NCI-H748 (cell line): ENCODE measurements around the gene ARHGAP1.

Source experiments
- DNase-seq: peaks from one replicate; lab custom pipeline; 2025; ENCODE audit not compliant: unreplicated experiment; lab: John Stamatoyannopoulos, UW

ARHGAP1 gene

DNA sequence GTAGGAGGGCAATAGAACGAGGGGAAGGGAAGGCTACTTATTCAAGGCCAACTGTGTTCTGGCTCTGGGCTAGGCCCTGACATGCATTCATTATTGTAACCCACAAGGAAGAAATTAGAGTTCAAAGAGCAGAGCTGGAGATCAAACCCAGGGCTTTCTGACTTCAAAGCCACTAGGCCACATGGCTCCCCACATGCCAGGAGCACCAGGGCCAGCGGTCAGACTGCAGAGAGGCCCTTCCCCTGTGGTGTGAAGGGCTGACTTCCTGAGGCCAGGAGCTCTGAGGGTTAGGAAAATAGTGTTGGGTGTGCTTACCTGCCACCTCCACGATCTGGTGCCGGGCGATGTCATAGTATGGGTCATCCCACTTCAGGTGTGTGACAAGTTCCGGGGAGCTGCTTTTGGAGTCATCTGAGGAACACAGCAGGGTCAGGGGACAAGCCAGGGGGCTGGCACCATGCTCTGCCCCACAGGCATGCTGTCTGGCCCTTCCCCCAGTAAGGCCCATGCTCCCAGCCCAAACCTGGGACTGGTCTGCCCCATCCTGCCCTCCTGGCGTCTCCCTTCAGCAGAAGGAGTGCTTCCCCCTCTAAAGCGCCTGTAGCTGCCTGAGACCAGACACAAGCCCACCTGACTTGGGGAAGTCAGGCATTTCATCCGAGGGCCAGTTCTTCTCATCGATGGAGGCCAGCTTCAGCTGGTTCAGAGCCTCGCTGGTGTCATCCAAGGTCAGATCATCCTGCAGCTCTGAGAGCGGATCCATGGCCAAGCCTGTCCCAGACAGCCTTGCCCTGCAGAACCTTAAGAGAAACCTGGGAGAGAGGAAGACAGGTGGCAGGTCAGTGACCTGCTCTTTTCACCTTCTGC is 4.8 kb downstream of the ARHGAP1 start:
- DNase-seq = no peak

DNA sequence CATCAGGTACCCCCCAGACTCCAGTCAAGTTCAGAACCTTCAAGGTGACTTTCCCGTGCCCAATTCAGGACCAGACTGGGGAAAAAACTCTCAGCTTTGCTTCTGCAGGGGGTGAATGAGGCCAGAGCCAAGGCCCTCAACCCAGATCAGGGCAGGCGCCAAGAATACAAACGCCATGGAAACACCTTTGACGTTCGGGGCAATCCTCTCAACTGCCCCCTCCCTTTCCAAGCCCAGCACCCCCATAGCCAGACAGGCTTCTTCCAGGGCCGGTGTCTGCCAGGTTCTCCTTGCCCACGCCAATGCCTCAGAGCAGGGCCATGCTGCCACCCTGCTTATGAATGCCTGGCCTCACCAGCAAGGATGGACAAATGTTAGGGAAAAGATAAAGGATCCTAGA is 5.8 kb downstream of the ARHGAP1 start:
- DNase-seq = no peak

DNA sequence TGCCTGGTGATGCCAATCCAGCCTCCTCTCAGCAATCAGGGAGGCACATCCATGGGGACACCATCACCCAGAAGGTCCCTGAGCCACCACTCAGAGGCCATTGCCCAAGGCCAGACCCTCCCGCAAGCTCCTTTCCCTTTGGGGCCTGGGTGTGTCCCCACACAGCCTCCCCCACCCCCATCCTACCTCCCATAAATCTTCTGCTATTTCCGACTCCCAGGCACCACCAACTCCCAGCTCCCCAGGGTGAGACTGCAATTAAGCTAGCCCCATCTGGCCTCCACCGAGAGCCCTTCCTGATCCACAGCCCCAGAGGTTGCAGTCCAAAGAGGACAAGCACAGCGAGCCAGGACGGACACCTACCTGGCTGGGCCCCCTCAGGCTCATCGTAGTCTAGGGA is 6.3 kb downstream of the ARHGAP1 start:
- DNase-seq = no peak

DNA sequence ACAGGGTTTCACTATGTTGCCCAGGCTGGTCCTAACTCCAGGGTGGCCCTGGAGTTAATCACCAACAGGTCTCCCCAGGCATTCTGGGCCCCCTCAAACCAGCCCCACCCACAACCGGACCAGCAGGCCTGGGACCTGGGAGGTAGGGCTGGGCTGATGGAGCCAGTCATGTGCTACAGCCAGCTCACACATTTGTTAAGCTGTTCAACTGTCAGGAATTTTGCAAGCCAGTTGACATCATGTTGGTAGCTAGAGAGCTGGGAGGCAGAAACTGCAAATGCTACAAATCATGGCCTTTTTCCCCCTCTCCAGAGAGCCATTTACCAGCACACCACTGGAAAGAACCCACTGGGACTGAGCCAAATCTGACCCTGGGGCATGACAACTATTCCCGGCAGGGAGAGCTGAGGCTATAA is 6.8 kb downstream of the ARHGAP1 start:
- no peak for DNase-seq

DNA sequence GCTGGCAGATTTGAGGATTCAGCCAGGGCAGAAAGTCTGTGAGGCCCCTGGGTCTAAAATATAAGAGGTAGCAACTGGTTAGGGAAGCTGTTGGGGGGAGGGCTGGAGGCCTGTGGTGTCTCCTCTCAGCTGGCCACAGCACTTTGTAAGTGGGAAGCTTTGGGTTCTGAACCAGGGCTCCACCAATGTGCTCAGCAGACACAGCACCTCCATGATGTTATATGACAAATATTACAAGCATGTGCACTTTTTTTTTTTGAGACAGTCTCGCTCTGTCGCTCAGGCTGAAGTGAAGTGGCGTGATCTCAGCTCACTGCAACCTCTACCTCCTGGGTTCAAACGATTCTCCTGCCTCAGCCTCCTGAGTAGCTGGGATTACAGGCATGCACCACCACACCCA is 8.0 kb downstream of the ARHGAP1 start:
- no peak for DNase-seq

DNA sequence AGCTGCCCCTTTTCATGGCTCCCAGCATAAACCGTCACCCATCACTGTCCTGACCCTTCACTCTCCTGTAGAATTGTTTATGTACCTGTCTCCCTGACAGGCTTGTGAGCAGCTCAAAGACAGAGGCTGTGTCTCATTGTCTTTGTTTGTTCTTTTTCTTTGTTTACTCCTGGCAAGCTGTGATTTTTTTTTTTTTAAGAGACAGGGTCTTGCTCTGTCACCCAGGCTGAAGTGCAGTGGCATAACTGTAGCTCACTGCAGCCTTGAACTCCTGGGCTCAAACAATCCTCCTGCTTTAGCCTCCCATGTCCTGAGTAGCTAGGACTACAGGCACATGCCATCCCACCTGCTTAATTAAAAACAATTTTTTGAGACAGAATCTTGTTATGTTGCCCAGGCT is 9.7 kb downstream of the ARHGAP1 start:
- DNase-seq = no peak

DNA sequence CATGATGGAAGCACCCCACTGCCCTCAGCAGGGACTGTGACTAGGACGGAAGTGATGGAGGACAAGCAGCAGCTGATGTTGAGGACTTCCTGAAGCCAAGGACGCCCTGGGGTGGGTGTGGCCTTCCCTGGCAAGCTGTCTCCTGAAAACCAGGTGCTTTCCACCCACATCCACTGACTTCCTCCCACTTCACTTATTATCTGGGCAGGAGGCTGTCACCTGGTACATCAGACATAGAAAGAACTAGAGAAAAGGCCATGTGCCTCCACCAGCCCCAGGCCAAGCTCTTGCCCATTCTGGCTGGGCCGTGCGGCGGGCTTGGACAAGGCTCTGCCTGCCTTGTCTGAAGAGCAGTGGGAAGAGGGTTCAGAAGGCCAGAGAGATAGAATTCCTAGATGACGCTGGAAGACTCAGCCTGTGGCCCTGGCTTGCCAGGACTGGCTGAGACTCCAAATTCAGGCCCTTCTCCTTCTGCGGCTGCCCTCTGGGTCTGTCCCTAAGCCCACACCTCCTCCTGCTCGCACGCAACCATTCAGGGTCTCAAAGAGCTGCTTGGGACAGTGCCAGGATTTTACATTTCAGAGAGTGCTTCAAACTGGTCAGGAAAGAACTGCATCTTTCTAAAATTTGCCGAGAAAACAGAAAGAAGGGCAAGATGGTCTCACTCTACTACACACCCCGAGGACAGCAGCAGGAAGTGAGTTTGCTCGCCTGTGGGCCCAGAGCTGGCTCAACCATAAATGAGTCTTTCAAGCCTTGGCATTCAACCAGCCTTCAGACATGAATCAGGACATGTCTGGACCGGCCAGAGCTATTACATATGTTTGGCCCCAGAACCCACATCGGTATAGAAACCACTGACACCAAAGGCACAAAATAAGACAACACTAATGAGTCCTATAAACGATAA is 13.3 kb downstream of the ARHGAP1 start:
- no peak for DNase-seq

DNA sequence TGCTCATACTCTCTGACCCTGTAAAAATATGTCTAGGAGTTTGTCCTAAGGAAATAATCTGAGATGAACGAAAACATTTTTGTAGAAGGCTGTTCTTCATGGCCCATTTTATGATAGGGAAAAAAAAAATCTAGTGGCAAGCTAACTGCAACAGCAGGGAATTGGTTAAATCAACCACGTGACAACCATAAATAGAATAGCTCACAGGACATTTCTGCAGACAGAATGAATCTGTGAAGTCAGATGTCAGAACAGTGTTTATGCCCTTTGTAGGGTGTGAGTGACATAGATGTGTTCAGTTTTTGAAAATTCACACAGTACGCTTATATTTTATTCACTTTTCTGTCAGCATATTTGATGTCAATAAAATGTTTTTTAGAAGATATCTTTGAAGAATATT is 16.1 kb downstream of the ARHGAP1 start:
- no peak for DNase-seq

DNA sequence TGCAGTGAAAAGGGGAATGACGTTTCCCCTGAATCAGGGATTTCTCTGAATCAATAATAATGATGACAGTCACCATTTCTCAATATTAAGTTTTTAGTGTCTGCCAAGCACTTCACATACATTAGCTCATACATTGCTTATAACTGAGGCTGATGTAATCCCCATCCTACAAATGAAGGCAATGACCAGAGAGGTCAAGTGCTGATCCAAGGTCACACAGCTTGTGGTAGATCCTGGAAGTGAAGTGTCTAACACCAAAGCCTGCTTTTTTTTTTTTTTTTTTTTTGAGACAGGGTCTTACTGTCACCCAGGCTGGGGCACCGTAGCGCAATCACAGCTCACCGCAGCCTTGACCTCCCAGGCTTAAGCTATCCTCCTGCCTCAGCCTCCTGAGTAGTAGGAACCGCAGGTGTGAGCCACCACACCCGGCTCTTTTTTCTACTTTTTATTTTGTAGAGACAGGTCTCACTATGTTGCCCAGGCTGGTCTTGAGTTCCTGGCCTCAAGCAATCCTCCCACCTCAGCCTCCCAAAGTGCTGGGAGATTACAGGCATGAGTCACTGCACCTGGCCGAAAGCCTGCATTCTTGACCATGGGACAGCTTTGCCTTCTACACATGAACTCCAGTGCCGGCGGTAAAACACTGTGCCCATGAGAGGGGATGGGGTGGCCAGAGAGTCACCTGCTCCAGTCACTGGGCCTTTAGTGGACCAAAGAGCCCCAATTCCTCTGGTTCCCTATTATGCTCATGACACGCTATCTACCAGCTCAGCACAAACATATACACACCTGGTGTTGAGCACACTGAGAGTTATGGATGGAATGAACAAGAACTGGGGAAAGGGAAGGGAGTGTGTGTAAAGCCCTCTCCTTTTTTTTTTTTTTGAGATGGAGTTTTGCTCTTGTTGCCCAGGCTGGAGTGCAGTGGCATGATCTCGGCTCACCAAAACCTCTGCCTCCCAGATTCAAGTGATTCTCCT is 17.4 kb downstream of the ARHGAP1 start:
- DNase-seq = no peak

DNA sequence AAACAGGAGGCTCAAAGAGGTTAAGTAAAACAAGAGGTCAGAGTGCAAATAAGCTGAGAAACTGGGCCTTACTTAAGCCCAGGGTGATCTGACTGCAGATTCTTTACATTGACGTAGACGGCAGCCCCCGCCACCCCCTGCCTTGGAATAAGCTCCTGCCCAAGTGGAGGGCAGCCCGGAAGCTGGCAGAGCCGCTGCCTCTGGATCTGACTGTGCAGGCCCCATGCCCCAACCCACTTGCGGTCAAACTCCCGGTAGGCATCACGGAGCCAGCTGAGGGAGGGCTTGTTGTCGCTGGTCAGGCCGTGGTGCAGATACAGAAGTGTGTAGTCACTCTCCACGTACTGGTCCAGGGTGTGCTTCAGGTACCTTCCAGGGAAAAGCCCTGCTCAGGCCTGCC is 18.6 kb downstream of the ARHGAP1 start:
- no peak for DNase-seq

DNA sequence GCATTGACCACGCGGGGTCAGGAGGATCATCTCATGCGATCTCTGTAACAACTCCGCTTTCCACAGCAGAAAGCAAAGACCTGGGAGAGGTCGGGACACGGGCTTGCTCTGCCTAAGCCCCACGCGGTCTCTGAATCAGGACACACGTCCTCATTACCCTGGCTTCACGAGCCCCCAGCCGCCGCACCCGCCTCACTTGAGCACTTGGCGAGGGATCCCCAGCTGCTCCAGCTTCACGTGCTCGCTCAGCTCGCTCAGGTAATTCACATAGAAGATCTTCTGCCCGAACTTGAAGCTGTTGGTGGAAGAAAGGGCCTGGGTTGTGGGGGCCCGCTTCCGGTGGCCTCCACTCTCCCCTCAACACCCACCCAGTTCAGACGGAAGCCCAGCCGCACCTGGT is 19.6 kb downstream of the ARHGAP1 start:
- DNase-seq = no peak

DNA sequence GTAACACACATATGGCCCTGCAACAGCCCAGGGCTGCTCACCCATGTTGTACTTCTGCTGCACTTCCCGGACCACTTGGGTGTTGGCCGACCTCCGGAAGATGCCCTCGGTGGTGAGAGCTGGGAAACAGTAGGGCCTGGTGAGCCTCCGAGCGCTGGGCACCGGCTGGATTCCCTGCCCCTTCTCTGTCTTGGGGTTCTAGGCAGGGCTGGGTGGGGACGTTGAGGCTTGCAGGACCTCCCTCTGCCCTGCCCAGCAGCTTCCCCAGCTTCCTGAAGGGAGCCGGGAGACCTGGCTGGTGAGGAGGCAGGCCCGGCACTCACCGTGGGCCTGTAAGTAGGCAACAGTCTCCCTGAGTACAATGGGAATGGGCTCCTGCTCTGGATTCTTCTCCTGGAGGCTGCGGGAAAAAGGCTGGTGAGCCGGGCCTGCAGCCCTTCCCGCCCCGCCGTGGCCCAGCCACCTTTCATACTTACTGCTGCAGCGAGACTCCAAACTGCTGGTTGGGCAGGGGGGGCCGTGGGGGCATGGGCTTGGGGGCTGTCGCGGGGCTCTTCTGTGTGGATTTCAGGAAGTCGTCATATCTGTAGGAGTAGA is 20.2 kb downstream of the ARHGAP1 start:
- no peak for DNase-seq

DNA sequence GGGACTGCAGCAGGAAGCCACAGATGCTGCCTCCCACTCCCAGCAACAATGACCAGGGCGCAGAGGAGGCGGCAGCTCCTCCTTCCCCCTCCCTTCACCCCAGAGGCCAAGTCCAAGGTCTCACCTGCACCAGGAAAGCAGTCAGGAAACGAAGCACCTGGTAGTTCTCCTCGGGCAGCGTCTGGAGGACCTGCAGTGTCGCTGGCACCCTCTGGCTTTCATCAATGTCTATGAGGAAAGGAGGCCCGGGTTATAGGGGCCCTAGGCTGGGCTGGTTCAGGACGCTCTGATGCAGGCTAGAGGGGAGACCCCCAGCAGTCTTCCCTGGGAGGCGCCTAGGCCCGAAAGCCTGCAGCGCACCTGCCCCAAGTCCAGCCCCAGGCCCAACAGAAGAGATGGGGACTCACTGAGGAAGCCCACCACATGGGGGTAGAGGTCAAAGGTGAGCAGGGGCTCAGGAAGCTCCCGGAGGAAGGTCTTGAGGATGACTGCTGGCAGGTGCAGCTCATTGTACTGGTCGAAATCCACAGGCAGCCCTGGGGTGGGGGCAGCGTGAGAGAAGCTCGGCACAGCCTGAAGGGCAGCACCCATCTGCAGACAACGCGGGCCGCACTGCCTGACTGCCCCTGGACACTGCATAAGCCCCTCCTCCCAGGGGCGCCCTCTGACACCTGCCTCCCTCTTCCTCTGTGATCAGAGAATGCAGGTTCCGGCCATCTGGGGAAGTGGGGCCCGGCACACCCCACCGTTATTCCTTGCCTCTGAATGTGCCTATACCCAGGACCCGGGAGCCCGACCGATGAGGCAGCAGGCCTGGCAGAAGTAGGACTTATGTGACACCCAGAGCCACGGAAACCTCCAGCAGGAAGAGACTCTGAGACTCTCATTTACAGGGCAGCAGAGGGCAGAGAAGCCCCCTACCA is 20.9 kb downstream of the ARHGAP1 start:
- no peak for DNase-seq

DNA sequence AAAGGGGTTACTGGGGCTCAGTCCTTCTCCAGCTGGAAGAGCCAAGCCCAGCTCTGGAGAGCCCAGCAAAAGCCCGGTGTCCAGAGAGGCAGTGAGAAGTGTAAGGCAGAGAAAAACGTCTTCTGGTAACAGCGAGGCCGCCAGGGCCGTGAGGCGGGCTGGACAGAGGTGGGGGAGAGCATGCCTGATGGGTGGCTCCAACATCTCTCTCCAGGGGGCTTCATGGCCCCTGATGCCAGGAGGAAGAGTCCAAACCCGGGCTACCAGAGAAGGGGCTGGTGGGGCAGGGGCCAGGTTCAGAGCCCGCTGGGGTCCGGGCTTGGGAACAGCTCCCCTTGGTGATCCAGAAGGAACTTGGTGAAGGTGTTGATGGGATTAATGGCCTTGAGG is 21.7 kb downstream of the ARHGAP1 start:
- no peak for DNase-seq

DNA sequence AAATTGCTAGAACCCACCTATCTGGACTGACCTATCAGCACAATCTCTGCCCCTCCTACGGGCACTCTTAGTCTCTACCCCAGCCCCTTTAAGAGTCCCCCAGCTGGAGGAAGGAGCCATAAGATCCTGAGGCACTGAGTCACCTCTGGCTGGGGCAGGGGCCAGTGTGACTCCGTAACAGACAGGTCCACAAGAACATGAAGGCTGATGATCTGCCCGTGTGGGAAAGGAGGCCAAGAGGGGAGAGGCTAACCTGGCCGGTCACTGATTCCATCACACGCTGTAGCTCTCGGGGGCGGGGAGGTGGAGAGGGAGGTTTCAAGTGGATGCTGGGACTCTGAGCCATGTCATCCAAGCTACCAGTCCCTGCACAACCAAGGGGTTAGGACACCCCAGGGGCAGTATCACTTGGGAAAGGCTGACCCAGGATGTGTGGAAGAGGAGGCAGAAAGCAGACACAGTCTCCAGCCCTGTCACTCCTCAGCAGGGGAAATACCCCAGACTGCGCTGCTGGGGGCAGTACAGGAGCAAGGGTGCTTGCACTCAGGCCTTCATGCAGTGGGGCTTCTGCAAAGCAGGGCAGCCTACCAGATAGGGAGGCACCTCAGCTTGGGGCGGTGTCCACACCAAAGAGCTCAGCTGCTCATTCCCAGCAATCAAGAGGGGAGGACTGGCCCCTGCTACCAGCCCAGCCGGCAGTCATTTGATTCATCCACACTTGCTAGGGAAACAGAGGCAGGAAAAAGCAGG is 22.3 kb downstream of the ARHGAP1 start:
- DNase-seq = no peak

DNA sequence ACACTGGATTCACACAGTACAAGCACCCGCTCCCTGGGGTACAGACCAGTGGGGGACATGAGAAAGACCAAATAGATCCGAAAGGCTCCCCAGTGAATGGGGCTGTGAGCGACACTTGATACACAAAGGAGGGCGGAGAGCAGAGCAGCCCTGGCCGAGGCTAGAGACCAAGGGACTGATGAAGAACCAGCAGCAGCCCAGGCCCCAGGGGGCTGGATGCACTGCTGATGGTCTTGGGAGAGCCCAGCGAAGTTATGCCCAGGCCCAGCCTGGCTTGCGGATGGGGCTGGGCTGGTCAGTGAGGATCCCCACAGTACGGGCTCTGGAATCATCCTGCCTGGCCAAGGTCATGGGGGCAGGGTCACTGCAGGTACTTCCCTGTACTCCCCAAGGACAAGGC is 23.2 kb downstream of the ARHGAP1 start:
- no peak for DNase-seq

DNA sequence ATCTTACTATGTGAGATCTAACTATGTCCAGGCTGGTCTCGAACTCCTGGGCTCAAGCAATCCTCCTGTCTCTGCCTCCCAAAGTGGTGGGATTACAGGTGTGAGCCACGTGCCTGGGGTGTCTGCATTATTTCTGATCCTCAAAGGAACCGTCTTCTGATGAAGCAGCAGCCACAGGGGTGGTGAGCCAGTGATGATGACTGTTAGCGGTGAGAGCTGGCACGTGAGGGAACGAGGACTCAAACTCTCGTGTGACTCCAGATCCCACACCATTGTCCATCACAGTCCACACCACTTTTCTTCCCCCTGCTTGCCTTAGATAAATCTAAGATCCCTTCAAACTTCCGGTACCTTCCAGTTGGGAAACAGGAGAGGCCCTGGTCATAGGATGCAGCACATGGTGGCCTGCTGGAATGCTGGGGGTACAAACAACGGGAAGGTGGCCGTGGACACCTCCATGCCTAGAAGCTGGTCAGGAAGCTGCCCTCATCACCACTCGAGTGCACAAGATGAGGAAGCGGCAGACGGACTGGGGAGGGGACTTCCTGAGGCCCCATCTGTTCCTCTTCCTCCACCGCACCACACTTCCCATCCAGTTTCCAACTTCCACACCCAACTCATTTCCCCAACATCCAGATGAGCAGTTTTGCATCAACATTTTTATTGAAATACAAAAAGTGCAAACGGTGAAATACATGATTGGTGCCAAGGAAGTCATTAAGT is 23.8 kb downstream of the ARHGAP1 start:
- DNase-seq = no peak

DNA sequence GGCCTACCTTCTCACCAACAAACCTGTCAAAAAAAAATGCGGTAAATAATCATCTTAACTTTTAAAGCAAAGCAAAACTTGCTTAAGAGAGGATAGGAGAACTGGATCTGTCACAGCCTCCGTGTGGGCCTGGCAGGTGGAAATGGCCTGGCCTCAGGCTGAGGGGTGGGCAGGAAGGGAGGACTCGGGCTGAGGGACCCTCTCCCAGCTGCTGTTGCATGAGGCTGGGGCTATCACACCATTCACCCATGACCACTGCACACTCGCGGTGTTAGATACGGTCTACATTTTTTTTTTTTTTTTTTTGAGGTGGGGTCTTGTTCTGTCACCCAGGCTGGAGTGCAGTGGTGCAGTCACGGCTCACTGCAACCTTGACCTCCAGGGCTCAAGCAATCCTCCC is 24.5 kb downstream of the ARHGAP1 start:
- no peak for DNase-seq
